BJ (cell line): ENCODE measurements around the gene KRT222. TPM values are rescaled to one million over a fixed set of nuclear protein-coding genes. Genes with fewer than 3 reads are reported as not detected.

Experiments
- CTCF ChIA-PET: fragments of 350-600 bp; formaldehyde crosslinking; extraction: SDS; loops from one replicate; lab custom pipeline; 2021; ENCODE audit warnings: antibody characterized with exemption, inconsistent platforms; lab: Yijun Ruan, JAX
- POLR2A ChIA-PET: fragments of 300-600 bp; sonication (Branson Sonifier 250); formaldehyde crosslinking; extraction: SDS; loops from one replicate; lab custom pipeline; 2021; ENCODE audit warnings: antibody characterized with exemption; lab: Charles Lee
- DNase-seq: peaks from one replicate; pipeline ENCODE4 v3.0.0-alpha.2; 2011; ENCODE audit warnings: low read depth
- H3K27me3 ChIP-seq: 2 replicates; pipeline ENCODE4 v1.6.0; 2011; ENCODE audit warnings: low read length; ENCODE audit not compliant: control insufficient read depth, insufficient read depth
- H3K36me3 ChIP-seq: 2 replicates; pipeline ENCODE4 v1.5.1; 2011; ENCODE audit warnings: low read length; ENCODE audit not compliant: control insufficient read depth, insufficient read depth
- H3K4me3 ChIP-seq: 2 replicates; pipeline ENCODE4 v1.5.1; 2011; ENCODE audit warnings: low read depth, mild to moderate bottlenecking, control low read depth, low read length
- polyA plus RNA-seq: library from polyadenylated mRNA; depleted of rRNA; stranded (reverse); fragments of >200 nt; gene quantifications from 2 replicates; pipeline ENCODE4 v1.2.3, GENCODE V29; 2011
- TF ChIP-seq, protein P1 (sequence below): IDR thresholded peaks from 2 replicates; pipeline ENCODE4 v1.5.1; 2011; ENCODE audit warnings: low read depth, mild to moderate bottlenecking, control low read depth, inconsistent platforms, low read length, moderate library complexity; ENCODE audit not compliant: insufficient read depth

Gene KRT222
- polyA plus RNA-seq, 1 experiment: not detected

DNA sequence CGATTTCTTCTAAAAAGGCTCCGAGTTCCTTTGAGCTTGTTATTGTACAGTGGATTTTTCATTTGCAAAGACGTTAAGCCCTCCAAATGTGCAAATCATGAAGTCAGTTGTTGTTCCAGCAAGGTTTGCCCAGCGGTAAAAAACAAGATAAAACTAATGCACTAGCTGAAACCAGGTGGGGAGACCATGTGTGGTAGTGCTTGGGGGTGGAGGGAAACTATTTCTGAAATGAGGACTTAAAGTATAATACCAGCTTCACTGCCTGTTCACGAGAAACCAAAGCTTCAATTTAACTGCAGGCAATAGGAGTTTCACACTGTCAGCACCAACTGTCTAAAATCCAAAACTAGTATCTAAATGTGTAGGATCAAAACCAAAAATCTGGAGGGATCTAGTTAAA lies 39.7 kb downstream of the KRT222 start:
- no peaks in the 10 kb centered on the region for H3K27me3 ChIP-seq
- no peak overlapping the region for H3K4me3 ChIP-seq
- peaks cover 2% of the 10 kb centered on the region for H3K36me3 ChIP-seq
- ChIA-PET POLR2A (no interaction called here), CTCF (interaction anchor here (1.1 to 1.4 kb wide), 4 partner anchors 10 to 1041 kb away, joined by 3 to 6 read pairs (median 4); no protein-coding TSS in a partner anchor)
- TF ChIP-seq, protein P1, sequence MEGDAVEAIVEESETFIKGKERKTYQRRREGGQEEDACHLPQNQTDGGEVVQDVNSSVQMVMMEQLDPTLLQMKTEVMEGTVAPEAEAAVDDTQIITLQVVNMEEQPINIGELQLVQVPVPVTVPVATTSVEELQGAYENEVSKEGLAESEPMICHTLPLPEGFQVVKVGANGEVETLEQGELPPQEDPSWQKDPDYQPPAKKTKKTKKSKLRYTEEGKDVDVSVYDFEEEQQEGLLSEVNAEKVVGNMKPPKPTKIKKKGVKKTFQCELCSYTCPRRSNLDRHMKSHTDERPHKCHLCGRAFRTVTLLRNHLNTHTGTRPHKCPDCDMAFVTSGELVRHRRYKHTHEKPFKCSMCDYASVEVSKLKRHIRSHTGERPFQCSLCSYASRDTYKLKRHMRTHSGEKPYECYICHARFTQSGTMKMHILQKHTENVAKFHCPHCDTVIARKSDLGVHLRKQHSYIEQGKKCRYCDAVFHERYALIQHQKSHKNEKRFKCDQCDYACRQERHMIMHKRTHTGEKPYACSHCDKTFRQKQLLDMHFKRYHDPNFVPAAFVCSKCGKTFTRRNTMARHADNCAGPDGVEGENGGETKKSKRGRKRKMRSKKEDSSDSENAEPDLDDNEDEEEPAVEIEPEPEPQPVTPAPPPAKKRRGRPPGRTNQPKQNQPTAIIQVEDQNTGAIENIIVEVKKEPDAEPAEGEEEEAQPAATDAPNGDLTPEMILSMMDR: no peak
- DNase-seq: no peak

DNA sequence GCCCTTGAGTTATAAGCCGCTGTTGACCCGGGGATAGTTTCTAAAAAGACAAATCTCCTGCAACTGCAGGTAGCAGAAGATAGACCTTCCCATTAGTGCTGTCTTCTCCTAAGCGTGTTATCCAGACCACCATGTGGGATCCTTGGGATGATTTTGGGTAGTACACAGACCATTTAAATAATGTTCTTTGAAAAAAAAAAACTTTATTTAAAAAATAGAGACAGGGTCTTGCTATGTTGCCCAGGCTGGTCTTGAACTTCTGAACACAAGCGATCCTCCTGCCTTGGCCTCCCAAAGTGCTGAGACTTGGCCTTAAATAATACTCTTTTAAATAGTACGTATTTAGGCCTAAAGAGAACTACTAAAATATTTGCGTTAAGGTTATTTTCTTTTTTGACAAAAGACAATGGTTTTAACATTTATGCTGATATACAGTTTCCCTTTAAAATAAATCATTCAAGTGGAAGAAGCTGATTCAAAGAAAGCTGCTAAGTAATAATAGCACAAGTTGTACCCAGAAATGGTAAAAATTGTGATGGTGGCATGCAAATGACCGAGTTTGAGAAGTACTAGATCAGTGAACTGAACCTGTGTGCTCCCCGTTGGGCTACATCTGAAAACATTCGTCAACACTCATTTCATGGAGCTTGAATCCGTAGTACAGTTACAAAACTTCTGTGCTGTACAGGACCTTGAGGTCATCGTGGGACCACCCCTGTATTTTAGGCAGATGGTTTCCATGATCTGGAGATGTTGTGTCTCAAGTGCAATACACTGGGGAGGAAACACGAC lies 41.4 kb downstream of the KRT222 start:
- CTCF ChIA-PET: no interaction called here
- Histone ChIP-seq H3K4me3 (no peak overlapping the region), H3K27me3 (no peaks in the 10 kb centered on the region; the same call in 1 of the 2 replicates), H3K36me3 (peaks cover 1% of the 10 kb centered on the region; the same call in 1 of the 2 replicates)
- no peak for DNase-seq
- POLR2A ChIA-PET: no interaction called here
- TF ChIP-seq, protein P1: no peak

DNA sequence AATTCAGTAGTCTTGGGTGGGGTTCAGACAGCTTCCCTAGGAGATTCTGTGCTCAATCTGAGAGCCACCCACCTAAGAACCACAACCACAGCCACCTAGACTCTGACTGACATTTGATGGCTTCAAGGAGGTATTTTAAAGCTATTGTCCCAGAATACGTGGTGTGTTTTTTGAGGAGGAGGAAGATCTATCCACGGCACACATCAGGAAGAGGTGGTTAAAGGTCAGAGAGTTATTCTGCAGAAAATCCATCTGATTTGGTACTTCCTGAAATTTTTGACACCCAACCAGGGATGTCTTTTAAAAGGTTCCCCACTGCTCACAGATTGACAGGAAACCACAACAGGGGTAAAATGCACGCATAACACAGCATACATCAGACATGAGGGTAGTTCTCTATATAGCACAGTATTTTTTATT lies 42.5 kb downstream of the KRT222 start:
- Histone ChIP-seq H3K4me3 (no peak overlapping the region), H3K36me3 (no peaks in the 10 kb centered on the region), H3K27me3 (peaks cover 4% of the 10 kb centered on the region)
- POLR2A ChIA-PET: no interaction called here
- CTCF ChIA-PET: interaction anchor here (0.6 to 1.4 kb wide), 3 partner anchors 11 to 1041 kb away, joined by 3 to 5 read pairs (median 4); no protein-coding TSS in a partner anchor
- TF ChIP-seq, protein P1: no peak
- DNase-seq: no peak

DNA sequence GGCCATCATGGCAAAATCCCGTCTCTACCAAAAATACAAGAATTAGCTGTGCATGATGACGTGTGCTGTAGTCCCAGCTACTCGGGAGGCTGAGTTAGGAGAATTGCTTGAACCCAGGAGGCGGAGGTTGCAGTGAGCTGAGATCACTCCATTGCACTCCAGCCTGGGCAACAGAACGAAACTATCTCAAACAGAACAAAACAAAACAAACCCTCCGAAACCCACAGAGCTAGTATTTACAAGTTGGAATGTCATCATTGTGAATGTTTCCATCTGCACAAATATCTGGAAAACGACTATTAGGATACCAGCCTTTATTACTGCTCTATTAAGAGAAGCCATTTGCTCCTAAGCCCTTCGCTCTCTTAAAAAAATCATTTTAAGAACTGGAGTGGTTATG lies 43.4 kb downstream of the KRT222 start:
- H3K27me3 ChIP-seq: peaks cover 4% of the 10 kb centered on the region
- DNase-seq: no peak
- H3K4me3 ChIP-seq: no peak overlapping the region
- TF ChIP-seq, protein P1: no peak
- CTCF ChIA-PET: interaction anchor here (0.7 to 1.4 kb wide), 4 partner anchors 11 to 1042 kb away, joined by 4 to 5 read pairs (median 4); no protein-coding TSS in a partner anchor
- no peaks in the 10 kb centered on the region for H3K36me3 ChIP-seq
- POLR2A ChIA-PET: no interaction called here

DNA sequence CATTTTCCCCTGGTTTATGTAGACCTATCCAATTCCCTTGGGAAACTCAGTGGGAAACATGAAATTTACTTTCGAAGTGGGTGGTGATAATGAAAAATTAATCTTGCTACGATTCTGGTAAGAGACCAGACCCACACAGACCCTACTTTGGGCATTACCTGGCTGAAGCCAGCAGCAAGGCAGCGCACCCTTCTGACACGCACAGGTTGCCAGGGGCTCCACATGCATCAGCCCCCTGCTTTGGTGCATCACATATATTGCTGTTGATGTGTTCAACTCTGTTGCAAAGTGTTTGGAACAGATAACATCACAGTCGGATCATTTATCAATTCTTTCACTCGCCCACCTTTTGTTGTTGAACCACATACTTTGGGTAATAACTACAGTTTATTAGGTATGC lies 44.0 kb downstream of the KRT222 start:
- DNase-seq: no peak
- Histone ChIP-seq H3K27me3 (peaks cover 5% of the 10 kb centered on the region), H3K4me3 (no peak overlapping the region), H3K36me3 (no peaks in the 10 kb centered on the region)
- ChIA-PET POLR2A (no interaction called here), CTCF (interaction anchor here (0.8 to 1.9 kb wide), 6 partner anchors 11 to 1042 kb away, joined by 3 to 18 read pairs (median 4); no protein-coding TSS in a partner anchor)
- TF ChIP-seq, protein P1: no peak
